ENCODE data around the gene OR51B2. TPM values are rescaled to one million over a fixed set of nuclear protein-coding genes. Genes with fewer than 3 reads are reported as not detected.

Gene OR51B2
- total RNA-seq, 2 donors from 2014 or later = not detected

- 94% methylated on average over 4 of the region's 4 CpGs for WGBS
- no peaks in the 10 kb centered on the region for H3K9me3 ChIP-seq
- H3K36me3 ChIP-seq = no peaks in the 10 kb centered on the region
- H3K4me3 ChIP-seq = no peak overlapping the region
- DNase-seq (ENCODE audit: low spot score) = no peak
- H3K4me1 ChIP-seq (replicated peaks) = no peaks in the 10 kb centered on the region
- no peak overlapping the region for H3K27ac ChIP-seq
- no peaks in the 10 kb centered on the region for H3K27me3 ChIP-seq (replicated peaks; ENCODE audit: insufficient read depth)
- TF ChIP-seq CTCF (IDR thresholded peaks at IDR 0.05) = no peak
- TF ChIP-seq POLR2A (IDR thresholded peaks at IDR 0.05) = no peak
- TF ChIP-seq POLR2AphosphoS5 (IDR thresholded peaks at IDR 0.05) = no peak
- intact Hi-C loops (cut with DNase I) = no loop called here
Observed at GRCh38 chr11:5279471-5280090, 44.5 kb downstream of the OR51B2 start.

GRCh38 chr11:5277807-5278382 is 46.2 kb downstream of the OR51B2 start:
- no peak for DNase-seq (ENCODE audit: low spot score)
- WGBS = 85% methylated on average over 1 of the region's 1 CpG
- H3K4me1 ChIP-seq (replicated peaks) = no peaks in the 10 kb centered on the region
- H3K27ac ChIP-seq = no peak overlapping the region
- no peak for TF ChIP-seq POLR2AphosphoS5 (IDR thresholded peaks at IDR 0.05)
- TF ChIP-seq CTCF (IDR thresholded peaks at IDR 0.05) = no peak
- TF ChIP-seq POLR2A (IDR thresholded peaks at IDR 0.05) = no peak
- H3K4me3 ChIP-seq = no peak overlapping the region
- no peaks in the 10 kb centered on the region for H3K27me3 ChIP-seq (replicated peaks; ENCODE audit: insufficient read depth)
- intact Hi-C loops (cut with DNase I) = no loop called here
- H3K36me3 ChIP-seq = no peaks in the 10 kb centered on the region
- no peaks in the 10 kb centered on the region for H3K9me3 ChIP-seq

GRCh38 chr11:5276697-5277096 is 47.4 kb downstream of the OR51B2 start:
- H3K4me3 ChIP-seq = no peak overlapping the region
- H3K36me3 ChIP-seq = no peaks in the 10 kb centered on the region
- WGBS = 76% methylated on average over 2 of the region's 2 CpGs
- no peak for DNase-seq (ENCODE audit: low spot score)
- TF ChIP-seq CTCF (IDR thresholded peaks at IDR 0.05) = no peak
- no peak for TF ChIP-seq POLR2A (IDR thresholded peaks at IDR 0.05)
- H3K27ac ChIP-seq = no peak overlapping the region
- no peaks in the 10 kb centered on the region for H3K27me3 ChIP-seq (replicated peaks; ENCODE audit: insufficient read depth)
- no peaks in the 10 kb centered on the region for H3K9me3 ChIP-seq
- no peaks in the 10 kb centered on the region for H3K4me1 ChIP-seq (replicated peaks)
- intact Hi-C loops (cut with DNase I) = no loop called here

- Histone ChIP-seq H3K4me1 (replicated peaks) (no peaks in the 10 kb centered on the region), H3K4me3 (no peak overlapping the region), H3K9me3 (no peaks in the 10 kb centered on the region), H3K27ac (no peak overlapping the region), H3K36me3 (no peaks in the 10 kb centered on the region), H3K27me3 (replicated peaks; ENCODE audit: insufficient read depth) (no peaks in the 10 kb centered on the region)
- no peak for DNase-seq (ENCODE audit: low spot score)
- TF ChIP-seq CTCF (IDR thresholded peaks at IDR 0.05) = no peak
- no peak for TF ChIP-seq POLR2AphosphoS5 (IDR thresholded peaks at IDR 0.05)
- no peak for TF ChIP-seq POLR2A (IDR thresholded peaks at IDR 0.05)
- WGBS = 75% methylated on average over 6 of the region's 6 CpGs
- intact Hi-C loops (cut with DNase I) = no loop called here
Observed at GRCh38 chr11:5275369-5276110, 48.6 kb downstream of the OR51B2 start.

All from prostate gland (tissue), 2 donors.